ENCODE measurements around the gene PADI2.

- no peak for TF ChIP-seq CTCF (IDR thresholded peaks at IDR 0.05; ENCODE audit: low read length)
- TF ChIP-seq EZH2 (IDR thresholded peaks at IDR 0.05; ENCODE audit: borderline replicate concordance, low read length) = no peak
Measured at GRCh38 chr1:17065666-17066065, 53.6 kb downstream of the PADI2 start.
